ENCODE results near the gene LGALS3BP.
"Not testable (repeated sequence)": the region's sequence is repeated elsewhere in the genome, so short reads cannot be mapped to it uniquely, and the experiment has no call there.

LGALS3BP gene

DNA sequence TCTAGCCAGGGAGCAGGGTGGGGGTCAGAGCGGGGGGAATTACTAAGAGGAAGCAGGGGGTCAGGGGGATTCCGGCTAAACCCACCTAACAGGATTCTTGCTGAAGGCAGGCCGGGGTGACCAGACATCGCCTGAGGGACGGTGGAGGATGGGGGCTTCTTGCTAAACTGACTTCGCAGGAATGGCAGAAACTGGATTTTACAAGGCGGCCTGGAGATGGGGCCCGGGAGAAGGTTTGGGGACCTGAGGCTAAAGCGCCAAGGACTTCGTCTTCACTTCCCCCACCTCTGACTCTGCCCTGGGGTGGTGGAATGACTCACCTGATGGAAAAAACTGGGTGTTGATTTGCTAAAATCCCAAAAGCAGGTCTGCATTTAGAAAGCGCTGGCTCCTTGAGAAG, 23.5 kb downstream of the LGALS3BP start:
- Mint-ChIP-seq H3K27me3 (no peaks in the 10 kb centered on the region), H3K27ac (no peak overlapping the region)

DNA sequence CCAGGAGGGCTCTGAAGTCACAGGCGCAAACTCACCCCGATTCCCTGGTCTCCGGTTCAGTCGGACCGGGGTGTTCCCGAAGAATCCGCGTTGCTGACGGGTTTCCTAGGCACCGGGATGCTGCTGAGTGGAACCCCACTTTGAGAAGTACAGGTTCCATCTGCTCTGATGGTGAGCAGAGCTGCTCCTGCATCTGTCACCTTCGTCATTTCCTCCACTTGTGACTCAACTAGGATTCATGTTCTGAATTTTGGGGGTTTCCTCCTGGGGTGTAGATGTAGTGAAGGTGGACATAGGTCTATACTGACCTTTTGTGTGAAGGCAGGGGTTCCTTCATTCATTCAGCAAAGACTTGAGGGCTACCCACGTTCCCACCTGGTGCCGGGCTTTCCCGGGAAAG, 25.0 kb downstream of the LGALS3BP start:
- Mint-ChIP-seq H3K4me1 (ENCODE audit: low read depth) (peaks cover 11% of the 10 kb centered on the region), H3K36me3 (ENCODE audit: low read depth) (no peaks in the 10 kb centered on the region), H3K9me3 (peaks cover 10% of the 10 kb centered on the region), H3K27ac (no peak overlapping the region), H3K27me3 (no peaks in the 10 kb centered on the region), H3K4me3 (no peak overlapping the region)

More for the DNA sequence above, 23.5 kb downstream of the LGALS3BP start:
- H3K9me3 Mint-ChIP-seq, result no peaks in the 10 kb centered on the region
- no peak overlapping the region for H3K4me3 Mint-ChIP-seq
- H3K36me3 Mint-ChIP-seq (ENCODE audit: low read depth), result no peaks in the 10 kb centered on the region
- H3K4me1 Mint-ChIP-seq (ENCODE audit: low read depth), result peaks cover 11% of the 10 kb centered on the region

DNA sequence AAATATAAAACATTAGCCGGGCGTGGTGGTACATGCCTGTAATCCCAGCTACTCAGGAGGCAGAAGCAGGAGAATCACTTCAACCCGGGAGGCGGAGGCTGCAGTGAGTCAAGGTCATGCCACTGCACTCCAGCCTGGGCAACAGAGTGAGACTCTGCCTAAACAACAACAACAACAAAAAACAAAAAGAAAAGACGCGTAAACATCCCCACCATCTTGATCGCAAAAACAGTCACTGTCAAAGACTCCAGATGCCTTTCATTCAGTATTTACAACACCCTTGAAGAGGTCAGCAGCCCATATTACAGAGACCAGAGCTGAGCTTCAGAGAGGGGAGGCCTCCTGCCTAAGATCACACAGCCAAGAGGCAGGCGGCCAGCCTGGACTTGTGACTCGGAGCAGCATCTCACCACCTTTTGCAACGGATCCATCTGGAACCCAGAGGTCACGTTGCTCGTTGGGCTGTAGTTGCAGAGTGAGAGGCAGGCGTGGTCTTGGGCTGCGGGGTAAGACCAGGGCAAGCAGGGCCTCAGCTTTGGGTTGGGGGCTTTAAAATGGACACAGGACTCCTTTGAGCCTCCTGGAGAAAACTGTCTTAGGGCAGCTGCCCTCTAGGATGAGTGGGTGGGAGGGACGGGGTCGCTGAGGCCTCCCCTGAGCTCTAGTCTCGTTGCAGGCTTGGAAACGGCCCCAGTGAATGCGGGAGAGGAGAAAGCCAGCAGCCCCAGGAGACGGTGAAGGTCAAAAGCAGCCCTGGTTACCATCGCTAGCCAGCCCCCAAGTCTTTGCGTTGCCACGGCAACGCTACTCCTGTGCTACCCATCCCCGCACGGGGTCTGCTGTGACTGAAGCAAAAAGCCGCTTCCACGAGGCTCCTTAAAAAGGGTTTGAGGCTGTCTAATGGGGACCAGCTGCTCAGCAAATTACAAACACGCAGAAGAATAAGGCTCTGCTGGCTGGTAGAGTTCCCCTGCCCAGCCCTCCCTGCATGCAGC, 26.1 kb downstream of the LGALS3BP start:
- Mint-ChIP-seq H3K27ac (no peak overlapping the region), H3K36me3 (ENCODE audit: low read depth) (no peaks in the 10 kb centered on the region), H3K4me1 (ENCODE audit: low read depth) (peaks cover 11% of the 10 kb centered on the region), H3K4me3 (no peak overlapping the region), H3K27me3 (no peaks in the 10 kb centered on the region), H3K9me3 (peaks cover 10% of the 10 kb centered on the region)

DNA sequence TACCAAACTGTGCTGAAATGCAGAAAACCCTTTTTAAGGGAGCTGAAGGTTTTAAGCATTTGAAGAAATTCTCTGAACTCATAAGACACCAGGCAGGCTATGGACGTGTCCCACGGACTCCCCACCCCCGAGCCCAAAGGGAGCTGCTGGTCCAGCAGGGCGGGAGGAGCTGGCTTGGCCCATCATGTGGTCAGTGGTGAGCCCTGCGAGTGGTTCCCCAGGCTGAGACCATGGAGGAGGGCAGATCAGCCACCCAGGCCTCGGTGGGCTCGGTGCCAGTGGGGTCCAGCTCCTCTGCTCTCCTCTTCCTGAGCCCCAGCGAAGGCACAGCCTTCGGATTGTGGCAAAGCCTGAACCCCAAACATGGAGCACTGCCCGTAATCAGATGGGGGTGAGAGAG, 27.0 kb downstream of the LGALS3BP start:
- no peaks in the 10 kb centered on the region for H3K27me3 Mint-ChIP-seq
- no peaks in the 10 kb centered on the region for H3K36me3 Mint-ChIP-seq (ENCODE audit: low read depth)
- H3K4me3 Mint-ChIP-seq, result no peak overlapping the region
- H3K9me3 Mint-ChIP-seq, result peaks cover 10% of the 10 kb centered on the region
- peaks cover 11% of the 10 kb centered on the region for H3K4me1 Mint-ChIP-seq (ENCODE audit: low read depth)
- H3K27ac Mint-ChIP-seq, result no peak overlapping the region

DNA sequence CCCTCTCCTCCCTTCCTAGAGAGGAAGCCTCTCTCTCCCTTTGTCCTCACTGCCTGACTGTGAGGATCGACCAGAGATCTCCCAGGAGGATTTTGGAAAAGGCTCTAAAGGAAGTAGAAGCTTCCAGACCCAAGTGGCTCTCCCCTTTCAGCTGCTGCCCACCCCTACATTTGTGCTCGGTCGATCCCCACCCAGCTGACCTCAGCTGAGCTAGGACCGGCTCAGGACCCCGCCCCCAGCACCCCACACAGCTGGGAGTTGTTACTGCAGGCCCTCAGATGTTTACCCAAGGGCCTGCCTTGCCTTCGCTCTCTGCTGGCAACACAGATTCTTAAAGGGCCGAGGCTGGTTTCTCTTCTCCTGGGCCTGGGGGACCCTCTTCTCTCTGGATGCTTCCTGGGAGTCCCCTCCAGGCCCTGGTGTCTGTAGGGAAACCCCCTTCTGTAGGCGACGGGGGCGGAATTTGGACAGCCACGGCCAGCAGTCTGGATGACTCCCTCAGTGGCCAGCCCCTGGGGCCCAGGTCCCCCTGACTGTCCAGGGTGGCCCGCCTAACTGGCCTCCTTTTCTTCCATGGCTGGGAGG, 27.7 kb downstream of the LGALS3BP start:
- Mint-ChIP-seq H3K27ac (no peak overlapping the region), H3K36me3 (ENCODE audit: low read depth) (no peaks in the 10 kb centered on the region), H3K27me3 (no peaks in the 10 kb centered on the region), H3K4me3 (no peak overlapping the region), H3K9me3 (peaks cover 10% of the 10 kb centered on the region), H3K4me1 (ENCODE audit: low read depth) (peaks cover 10% of the 10 kb centered on the region)

DNA sequence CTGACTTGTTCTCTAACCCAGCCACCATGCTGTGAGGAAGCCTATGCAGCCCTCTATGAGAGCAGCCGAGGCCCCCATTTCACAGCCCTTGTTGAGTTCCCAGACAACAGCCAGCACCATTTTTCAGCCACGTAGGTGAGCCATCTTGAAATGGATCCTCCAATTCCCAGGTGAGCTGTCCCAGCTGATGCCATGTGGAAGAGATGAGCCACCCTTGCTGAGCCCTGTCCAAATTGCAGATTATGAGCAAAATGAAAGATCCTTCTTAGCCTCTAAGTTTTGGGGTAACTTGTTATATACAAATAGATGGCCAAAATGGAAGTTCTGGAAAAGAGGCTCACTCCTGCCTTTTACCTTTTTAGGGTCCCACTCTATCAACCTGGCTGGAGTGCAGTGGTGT, 28.9 kb downstream of the LGALS3BP start:
- no peak overlapping the region for H3K27ac Mint-ChIP-seq
- peaks cover 10% of the 10 kb centered on the region for H3K9me3 Mint-ChIP-seq
- H3K4me3 Mint-ChIP-seq, result no peak overlapping the region
- H3K36me3 Mint-ChIP-seq (ENCODE audit: low read depth), result no peaks in the 10 kb centered on the region
- no peaks in the 10 kb centered on the region for H3K27me3 Mint-ChIP-seq
- H3K4me1 Mint-ChIP-seq (ENCODE audit: low read depth), result peaks cover 4% of the 10 kb centered on the region

DNA sequence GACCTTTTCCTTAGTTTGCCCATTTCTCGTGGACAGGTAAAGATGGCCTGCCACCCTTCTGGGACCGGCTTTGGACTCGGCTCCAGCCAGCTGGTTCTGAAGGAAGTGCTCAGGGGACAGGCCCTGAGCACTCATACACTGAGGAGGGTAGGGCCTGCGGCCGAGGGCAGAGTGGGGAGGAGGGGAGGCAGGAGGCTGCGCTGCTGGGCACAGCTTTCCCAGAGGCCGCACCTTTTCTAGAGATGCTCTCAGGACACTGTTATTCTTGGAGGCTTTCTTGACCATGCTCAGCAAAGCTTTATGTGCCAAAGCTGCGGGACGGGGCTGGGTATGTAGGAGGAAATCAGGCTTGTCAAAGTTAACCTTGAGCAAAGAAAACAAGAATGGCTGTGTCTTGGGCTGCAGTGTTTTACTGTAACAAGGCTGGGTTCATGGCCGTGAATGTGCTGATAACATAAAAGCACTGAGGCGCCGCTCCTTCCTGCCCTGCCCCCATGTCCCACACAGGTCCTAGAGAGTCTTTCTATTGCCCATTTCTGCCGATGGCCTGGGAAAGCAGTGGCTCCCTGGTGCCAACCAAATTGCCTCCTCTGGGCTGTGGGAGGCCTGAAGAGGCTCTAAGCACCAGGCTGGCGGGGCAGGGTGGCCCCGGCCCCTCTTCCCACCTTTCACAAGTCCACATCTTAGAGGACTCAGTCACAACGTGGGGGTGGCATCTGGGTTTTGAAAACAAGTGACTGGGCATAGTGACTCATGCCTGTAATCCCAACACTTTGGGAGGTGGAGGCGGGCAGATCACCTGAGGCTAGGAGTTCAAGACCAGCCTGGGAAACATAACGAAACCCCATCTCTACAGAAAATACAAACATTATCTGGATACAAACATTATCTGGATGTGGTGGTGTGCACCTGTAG, 32.2 kb downstream of the LGALS3BP start:
- no peaks in the 10 kb centered on the region for H3K4me1 Mint-ChIP-seq (ENCODE audit: low read depth)
- H3K9me3 Mint-ChIP-seq, result peaks cover 10% of the 10 kb centered on the region
- no peak overlapping the region for H3K27ac Mint-ChIP-seq
- H3K27me3 Mint-ChIP-seq, result no peaks in the 10 kb centered on the region
- H3K4me3 Mint-ChIP-seq, result no peak overlapping the region
- no peaks in the 10 kb centered on the region for H3K36me3 Mint-ChIP-seq (ENCODE audit: low read depth)

DNA sequence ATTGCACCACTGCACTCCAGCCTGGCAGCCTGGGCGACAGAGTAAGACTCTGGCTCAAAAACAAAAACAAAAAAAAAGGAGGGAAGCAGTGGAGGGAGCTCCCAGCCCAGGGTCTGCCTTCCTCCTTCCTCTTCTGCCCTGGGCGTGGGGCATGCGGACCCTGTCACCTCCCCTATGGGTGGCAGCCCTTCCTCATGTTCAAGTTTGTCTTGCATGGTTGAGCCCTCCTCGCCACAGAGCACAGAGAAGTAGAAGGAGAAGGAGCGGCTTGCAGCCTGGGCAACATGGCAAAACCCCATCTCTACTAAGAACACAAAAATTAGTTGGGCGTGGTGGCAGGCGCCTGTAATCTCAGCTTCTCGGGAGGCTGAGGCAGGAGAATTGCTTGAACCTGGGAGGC, 33.1 kb downstream of the LGALS3BP start:
- Mint-ChIP-seq H3K4me3 (no peak overlapping the region), H3K27ac (no peak overlapping the region), H3K9me3 (peaks cover 10% of the 10 kb centered on the region), H3K27me3 (no peaks in the 10 kb centered on the region), H3K36me3 (ENCODE audit: low read depth) (no peaks in the 10 kb centered on the region), H3K4me1 (ENCODE audit: low read depth) (no peaks in the 10 kb centered on the region)

DNA sequence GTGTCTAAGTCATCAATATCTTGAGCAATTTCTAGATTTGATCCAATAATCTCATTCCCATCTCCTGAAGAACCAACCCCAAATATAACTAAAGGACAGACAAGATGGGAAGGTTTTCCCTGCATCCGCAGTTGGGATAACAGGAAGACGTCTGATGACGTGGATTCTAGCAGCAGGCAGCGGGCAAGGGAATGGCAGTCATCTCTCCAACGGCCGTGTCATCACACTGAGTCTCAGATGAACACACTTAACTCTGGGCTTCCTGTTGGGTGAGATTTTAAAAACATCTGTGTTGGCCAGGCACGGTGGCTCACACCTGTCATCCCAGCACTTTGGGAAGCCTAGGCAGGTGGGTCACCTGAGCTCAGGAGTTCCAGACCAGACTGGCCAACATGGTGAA, 33.6 kb downstream of the LGALS3BP start:
- H3K27ac Mint-ChIP-seq, result no peak overlapping the region

DNA sequence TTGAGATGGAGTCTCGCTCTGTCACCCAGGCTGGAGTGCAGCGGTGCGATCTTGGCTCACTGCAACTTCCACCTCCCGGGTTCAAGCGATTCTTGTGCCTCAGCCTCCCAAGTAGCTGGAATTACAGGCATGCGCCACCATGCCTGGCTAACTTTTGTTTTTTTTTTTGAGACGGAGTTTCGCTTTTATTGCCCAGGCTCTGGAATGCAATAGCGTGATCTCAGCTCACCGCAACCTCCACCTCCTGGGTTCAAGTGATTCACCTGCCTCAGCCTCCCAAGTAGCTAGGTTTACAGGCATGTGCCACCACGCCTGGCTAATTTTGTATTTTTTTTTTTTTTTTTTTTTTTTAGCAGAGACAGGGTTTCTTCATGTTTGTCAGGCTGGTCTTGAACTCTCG, 34.3 kb downstream of the LGALS3BP start:
- not testable (repeated sequence) for H3K27ac Mint-ChIP-seq; H3K27me3 Mint-ChIP-seq; H3K36me3 Mint-ChIP-seq (ENCODE audit: low read depth); H3K4me3 Mint-ChIP-seq; H3K4me1 Mint-ChIP-seq (ENCODE audit: low read depth); H3K9me3 Mint-ChIP-seq

More for the DNA sequence above, 33.6 kb downstream of the LGALS3BP start:
- H3K9me3 Mint-ChIP-seq, result peaks cover 10% of the 10 kb centered on the region
- no peaks in the 10 kb centered on the region for H3K36me3 Mint-ChIP-seq (ENCODE audit: low read depth)
- H3K27me3 Mint-ChIP-seq, result no peaks in the 10 kb centered on the region
- no peak overlapping the region for H3K4me3 Mint-ChIP-seq
- no peaks in the 10 kb centered on the region for H3K4me1 Mint-ChIP-seq (ENCODE audit: low read depth)

DNA sequence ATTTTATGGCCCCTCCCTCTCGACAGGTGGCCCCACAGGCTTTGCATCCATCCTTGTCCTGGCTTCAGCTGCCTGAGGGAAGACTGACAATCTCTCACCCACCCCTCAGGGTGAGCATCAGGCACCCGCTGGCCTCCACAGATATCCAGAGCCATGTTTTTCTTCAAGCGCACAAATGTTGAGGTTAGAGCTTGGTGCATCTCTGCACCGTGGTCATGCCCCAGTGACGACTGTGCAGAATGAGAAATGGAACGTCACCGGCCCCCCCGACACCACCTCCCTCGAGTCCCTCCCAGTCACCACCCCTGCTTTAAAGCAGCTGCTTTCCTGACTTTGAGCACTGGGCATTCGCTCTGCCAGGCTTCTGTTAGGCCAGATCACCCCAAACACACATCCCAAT, 34.8 kb downstream of the LGALS3BP start:
- Mint-ChIP-seq H3K36me3 (ENCODE audit: low read depth) (no peaks in the 10 kb centered on the region), H3K4me1 (ENCODE audit: low read depth) (no peaks in the 10 kb centered on the region), H3K9me3 (peaks cover 2% of the 10 kb centered on the region), H3K27ac (no peak overlapping the region), H3K4me3 (no peak overlapping the region), H3K27me3 (no peaks in the 10 kb centered on the region)

DNA sequence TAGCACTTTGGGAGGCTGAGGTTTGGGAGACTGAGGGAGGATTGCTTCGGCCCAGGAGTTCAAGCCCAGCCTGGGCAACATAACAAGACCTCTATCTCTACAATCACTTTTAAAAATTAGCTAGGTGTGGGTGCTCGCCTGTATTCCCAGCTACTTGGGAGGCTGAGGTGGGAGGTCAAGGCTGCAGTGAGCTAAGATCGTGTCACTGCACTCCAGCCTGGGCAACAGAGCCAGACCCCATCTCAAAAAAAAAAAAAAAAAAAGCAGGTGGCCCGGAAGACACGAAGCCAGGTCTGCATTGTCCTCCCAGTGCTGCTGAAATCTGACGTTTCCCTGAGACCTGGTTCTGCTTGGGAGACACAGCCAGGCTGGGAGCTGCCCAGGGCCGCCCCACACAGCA, 35.7 kb downstream of the LGALS3BP start:
- Mint-ChIP-seq H3K27ac (no peak overlapping the region), H3K9me3 (no peaks in the 10 kb centered on the region), H3K36me3 (ENCODE audit: low read depth) (no peaks in the 10 kb centered on the region), H3K4me3 (no peak overlapping the region), H3K4me1 (ENCODE audit: low read depth) (no peaks in the 10 kb centered on the region), H3K27me3 (no peaks in the 10 kb centered on the region)

DNA sequence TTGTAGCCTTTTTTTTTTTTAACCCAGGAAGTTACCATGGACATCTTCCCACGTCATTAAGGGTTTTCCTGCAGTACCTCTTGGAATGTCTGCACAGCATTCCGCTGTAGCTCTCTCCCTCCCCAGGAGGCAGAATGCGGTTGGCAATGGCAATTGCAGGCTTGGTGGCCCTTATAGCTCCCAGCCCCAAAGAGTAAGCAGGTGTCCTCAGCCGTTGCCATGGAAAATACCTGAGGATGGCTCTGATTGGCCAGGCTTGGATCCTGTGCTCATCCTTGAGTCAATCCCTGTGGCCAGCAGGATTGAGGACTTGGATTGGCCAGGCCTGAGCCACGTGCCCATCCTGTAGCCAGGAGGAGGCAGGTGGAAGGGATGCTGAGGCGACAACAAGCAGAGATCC, 39.0 kb downstream of the LGALS3BP start:
- Mint-ChIP-seq H3K36me3 (ENCODE audit: low read depth) (no peaks in the 10 kb centered on the region), H3K4me1 (ENCODE audit: low read depth) (no peaks in the 10 kb centered on the region), H3K9me3 (no peaks in the 10 kb centered on the region), H3K27me3 (no peaks in the 10 kb centered on the region), H3K27ac (no peak overlapping the region), H3K4me3 (no peak overlapping the region)

DNA sequence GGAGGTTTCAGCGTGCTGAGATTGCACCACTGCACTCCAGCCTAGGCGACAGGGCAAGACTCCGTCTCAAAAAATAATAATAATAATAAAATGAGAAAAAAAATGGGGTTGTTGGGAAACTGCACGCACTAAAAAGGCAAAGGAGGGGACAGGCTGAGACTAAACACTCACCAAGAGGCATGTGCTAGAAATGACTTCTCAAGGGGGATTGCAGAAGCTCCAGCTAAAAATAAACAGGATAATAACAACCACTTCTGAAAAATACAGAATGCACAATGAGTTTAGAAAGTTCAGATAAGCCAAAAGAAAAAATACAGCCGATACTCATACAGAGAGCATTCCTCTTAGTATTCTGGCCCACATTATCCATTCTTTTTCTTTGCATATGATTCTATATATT, 39.5 kb downstream of the LGALS3BP start:
- Mint-ChIP-seq H3K4me1 (ENCODE audit: low read depth) (no peaks in the 10 kb centered on the region), H3K4me3 (no peak overlapping the region), H3K36me3 (ENCODE audit: low read depth) (no peaks in the 10 kb centered on the region), H3K27ac (no peak overlapping the region), H3K9me3 (no peaks in the 10 kb centered on the region), H3K27me3 (no peaks in the 10 kb centered on the region)

DNA sequence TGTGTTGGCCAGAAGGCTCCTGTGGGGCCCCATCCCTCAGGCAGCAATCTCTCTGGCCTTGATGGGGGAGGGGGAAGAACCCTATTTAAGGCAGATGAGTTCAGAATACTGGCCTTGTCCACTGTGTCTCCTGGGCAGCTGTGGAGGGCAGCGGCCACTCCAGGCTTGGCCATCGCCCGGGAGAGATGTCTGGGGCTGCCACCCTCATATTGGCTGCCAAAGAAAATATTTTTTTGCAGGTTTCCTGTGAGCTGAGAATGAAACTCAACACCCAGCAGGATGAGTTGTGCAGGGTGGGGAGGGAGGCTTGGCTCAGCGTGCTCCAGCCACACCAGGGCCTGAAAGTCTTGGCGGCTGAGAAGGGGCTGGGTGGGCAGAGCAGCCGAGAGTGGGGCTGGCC, 40.1 kb downstream of the LGALS3BP start:
- H3K9me3 Mint-ChIP-seq, result no peaks in the 10 kb centered on the region
- no peaks in the 10 kb centered on the region for H3K36me3 Mint-ChIP-seq (ENCODE audit: low read depth)
- H3K27ac Mint-ChIP-seq, result no peak overlapping the region
- H3K4me1 Mint-ChIP-seq (ENCODE audit: low read depth), result no peaks in the 10 kb centered on the region
- no peak overlapping the region for H3K4me3 Mint-ChIP-seq
- H3K27me3 Mint-ChIP-seq, result no peaks in the 10 kb centered on the region
